HG03175 (cell line): ENCODE measurements around the gene REXO1.
"Not testable (repeated sequence)": the region's sequence is repeated elsewhere in the genome, so short reads cannot be mapped to it uniquely, and the experiment has no call there.

ENCODE experiments used
- ATAC-seq: cut with Tn5 transposase; IDR thresholded peaks from one replicate; pipeline ENCODE4 v1.9.1; 2021; ENCODE audit warnings: mild to moderate bottlenecking, moderate library complexity; ENCODE audit not compliant: unreplicated experiment

Gene REXO1

GRCh38 chr19:1877280-1877660, 29.0 kb upstream of the REXO1 start:
- ATAC-seq, result not testable (repeated sequence)

GRCh38 chr19:1876496-1877279, 28.4 kb upstream of the REXO1 start:
- peak; percentile 25 for ATAC-seq

GRCh38 chr19:1875646-1876495, 27.6 kb upstream of the REXO1 start:
- ATAC-seq, result peak; percentile 95

GRCh38 chr19:1875265-1875645, 27.0 kb upstream of the REXO1 start:
- not testable (repeated sequence) for ATAC-seq

DNA sequence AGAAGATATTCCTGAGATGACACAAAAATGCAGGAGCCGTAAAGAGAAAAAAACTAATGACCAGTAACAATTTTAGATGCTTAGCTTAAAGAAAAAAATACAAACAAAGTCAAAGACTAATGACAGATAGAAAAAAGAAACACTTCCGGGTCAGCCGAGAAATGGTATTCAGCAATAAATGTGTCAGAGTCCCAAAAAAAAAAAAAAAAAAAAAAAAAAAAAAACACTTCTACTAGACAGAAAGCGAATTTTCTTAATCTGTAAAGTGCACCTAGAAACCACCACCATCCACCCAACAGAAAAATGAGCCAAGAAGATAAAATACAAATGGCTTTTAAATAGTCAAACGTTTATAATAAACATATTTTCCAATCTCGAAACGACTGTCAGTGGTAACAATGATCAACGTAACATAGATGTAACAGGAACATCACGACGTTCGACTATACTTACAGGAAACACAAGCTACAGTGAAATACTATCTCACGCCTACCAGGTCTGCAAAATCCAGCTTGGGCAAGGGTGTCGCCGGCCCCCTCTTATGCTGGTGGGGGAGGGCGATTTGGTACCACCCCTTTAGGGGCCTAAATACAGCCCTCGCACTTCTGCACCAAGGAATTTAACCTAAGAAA, 26.4 kb upstream of the REXO1 start:
- no peak for ATAC-seq

DNA sequence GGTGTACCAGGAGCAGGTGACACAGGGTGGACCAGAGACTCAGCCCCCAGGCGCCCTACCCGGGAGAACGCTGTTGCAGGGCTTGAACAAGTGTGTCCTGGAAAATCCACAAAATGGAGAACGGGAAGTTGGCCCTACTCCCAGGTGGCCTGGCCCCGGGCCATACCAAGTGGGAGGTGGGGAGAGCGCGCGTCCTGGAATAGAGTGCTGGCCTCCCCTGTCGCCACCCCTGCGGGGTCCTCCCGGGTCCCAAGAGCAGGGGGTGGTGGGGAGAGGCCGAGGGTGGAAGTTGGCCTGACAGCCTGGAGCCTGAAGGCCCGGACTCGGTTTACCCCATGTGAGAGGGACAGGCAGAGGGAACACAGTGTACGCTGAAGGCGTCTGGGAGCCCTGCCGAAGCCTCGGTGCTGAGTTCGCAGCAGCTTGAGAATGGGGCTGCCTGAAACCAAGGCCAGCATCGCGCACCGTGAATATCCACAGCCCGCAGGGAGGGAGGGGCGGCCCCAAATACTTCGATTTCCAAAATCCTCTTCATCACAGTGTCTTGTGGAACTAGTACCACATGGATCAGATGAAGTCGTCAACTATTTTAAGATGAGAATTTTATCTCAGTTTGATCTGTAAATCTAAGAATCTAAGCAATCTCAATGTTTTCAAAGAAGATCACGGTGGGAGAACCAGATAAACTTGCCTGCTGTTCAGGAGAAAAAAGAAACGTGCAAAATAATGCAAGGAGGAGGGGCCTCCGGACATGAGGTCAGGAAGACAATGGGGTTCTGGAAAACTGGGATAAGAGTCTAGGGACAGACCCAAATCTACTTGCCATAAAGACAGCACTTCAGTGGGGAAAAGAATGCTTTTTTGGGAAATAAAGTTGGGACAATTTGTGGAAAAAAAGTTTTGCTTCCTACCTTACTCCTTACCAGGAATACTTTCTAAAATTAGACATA, 25.5 kb upstream of the REXO1 start:
- no peak for ATAC-seq

- no peak for ATAC-seq
Observed at GRCh38 chr19:1872807-1873523, 24.7 kb upstream of the REXO1 start.

DNA sequence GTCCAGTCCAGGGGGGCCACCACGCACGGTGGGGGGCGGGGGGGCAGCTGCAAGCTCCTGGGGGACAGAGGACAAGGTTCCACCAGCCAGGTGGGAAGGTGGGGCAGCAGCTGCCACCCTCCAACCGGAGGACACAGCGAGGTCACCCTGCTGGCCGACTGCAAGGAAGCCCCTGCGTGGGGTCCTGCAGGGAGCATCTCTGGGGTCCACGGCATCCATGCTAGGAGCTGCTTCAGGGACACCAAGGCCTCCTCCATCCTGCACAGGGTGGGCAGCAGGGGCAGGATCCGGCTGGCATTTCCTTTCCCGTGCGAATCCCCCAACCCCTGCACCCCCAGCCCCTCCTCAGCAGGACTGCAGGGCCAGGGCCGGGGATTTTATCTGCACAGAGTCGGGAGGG, 23.3 kb upstream of the REXO1 start:
- no peak for ATAC-seq

GRCh38 chr19:1871140-1871597, 22.9 kb upstream of the REXO1 start:
- no peak for ATAC-seq

GRCh38 chr19:1868971-1869370, 20.7 kb upstream of the REXO1 start:
- no peak for ATAC-seq

GRCh38 chr19:1867349-1867724, 19.1 kb upstream of the REXO1 start:
- ATAC-seq, result no peak

DNA sequence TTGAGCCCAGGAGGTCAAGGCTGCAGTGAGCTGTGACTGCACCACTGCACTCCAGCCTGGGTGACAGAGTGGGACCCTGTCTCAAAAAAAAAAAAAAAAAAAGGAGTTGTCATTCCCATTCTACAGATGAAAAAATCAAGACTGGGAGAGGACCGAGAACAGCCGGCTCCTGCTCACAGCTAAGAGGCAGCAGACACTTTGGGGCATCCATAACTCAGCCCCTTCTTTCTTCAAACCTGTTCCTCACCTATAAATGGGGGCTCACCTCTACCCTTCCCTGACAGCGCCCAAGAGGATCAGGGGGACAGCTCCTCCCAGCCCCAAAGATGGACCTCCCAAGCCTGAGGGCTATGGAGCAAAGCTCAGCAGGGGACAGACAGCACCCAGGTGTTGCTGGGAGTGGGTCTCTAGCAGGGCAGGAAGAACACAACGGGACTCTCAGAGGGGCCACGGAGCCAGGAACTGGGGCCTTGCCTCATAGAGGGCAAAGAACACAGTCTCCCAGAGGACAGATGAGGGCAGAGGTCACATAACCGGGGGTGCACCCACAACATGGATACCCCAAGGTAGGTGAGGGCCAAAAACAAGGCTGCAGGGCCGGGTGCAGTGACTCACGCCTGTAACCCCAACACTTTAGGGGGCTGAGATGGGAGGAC, 18.5 kb upstream of the REXO1 start:
- no peak for ATAC-seq

DNA sequence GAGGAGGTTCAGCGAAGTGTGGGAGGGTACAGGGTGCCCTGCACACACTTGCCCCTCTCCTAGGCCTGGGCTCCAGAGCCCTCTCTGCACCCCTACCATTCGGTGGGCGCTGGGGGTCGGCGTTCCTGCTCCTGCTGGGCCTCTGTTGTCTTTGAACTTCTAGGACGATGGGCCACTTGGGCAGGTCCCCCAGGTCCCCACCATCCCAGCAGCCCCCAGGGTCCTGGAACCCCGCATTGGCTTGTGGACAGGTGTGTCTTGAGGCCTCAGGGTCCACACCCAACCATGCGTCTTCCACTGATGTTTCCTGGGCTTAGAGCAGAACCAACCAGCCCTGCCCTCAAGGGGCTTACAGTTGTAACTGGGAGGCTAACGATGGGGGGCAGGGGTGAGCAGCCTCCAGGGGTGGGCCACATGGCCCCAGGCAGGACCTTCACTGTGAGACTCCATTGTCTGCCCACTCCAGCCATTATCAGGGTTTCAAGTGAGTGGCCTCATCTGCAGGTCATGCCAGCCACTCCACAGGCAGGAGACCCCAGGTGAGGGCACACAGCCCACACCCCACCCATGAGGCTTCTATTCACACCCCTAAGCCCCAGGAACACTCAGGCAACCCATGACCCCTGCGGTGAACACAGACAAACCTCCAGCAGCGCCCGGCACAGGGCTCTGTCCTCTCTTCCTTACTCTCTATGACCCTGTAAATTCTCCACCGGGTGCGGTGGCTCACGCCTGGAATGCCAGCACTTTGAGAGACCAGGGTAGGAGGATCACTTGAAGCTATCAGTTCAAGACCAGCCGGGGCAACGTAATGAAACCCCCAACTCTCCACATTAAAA, 17.1 kb upstream of the REXO1 start:
- ATAC-seq, result no peak

DNA sequence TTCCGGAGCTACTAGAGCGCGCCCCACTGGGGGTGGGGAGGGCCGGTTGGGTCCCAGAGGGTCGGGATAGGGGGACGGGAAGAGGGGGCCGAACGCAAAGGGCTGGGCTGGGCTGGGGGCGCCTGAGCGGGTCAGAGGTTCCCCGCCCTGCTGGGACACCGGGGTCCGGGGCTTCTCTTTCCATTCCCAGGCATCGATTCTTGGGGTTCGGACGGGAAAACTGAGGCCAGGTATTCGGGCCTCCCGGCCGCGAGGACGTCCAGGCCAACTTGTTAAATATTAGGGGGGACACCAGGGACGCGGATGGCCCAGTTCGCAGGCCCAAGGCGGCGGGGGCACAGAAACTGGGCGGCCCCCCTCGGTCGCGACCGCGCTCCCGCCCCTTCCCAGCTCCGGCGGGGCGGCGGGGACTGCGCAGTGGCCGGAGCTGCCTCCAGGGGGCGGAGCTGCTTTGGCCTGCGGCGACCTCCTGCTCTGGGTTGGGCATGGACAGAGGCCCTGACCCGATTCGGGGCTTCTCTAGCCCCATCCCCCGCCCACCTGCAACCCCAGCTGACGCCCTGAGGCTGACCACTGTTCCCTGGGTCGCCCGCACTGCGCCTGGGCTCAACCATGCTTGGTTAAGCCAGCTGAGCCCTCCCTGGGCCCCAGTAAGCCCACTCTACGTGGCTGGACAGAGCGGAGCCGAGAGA, 16.3 kb upstream of the REXO1 start:
- ATAC-seq, result peak; percentile 26

GRCh38 chr19:1863638-1864479, 15.6 kb upstream of the REXO1 start:
- ATAC-seq, result peak; percentile 59

DNA sequence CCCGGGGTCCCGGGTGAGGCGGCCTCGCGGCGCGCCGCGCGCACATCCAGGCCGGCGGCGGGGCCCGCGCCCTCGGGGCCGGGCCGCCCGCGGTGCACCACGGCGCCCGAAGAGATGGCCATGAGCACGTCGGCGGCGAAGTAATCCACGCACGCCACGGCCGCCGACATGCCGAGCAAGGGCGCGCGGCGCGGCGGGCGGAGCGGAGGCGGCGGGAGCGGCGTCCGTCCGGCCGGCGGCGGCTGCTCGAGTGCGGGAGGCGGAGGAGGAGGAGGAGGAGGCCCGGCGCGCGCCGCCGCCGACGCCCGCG, 15.0 kb upstream of the REXO1 start, which contains the start of gene KLF16:
Gene KLF16, minus strand, starts transcription at position 252 of the 310 bp plus-strand sequence. Its CDS starts 82 bp downstream, at position 170.
- ATAC-seq, result no peak
